ENCODE results near the gene KCNIP1.

DNA sequence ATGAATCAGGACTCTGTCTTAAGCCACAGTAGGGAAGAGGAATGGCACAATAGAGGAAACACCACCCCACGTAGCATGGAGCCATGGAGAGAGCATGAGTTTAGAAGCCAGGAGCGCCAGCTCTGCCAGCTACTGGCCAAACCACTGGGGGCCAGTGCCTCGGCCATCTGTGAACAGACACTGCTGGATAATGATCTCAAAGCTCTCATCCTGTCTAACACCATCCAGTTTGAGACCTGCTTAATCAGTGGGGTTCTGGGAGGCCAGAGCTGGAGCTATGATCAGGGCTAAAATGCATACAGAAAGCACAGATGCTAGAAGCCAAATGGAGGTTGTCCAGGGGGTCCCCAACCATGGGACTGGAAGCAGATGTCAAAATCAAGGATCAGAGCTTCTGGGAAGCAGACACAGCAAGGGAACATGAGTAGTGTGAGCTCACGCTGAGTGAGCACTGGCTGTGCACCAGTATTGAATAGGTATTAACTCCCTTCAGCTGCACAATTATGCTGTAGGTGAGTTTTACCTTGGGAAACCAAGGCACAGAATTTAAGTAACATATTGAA lies 92.7 kb downstream of the KCNIP1 start:
- TF ChIP-seq, protein P1, sequence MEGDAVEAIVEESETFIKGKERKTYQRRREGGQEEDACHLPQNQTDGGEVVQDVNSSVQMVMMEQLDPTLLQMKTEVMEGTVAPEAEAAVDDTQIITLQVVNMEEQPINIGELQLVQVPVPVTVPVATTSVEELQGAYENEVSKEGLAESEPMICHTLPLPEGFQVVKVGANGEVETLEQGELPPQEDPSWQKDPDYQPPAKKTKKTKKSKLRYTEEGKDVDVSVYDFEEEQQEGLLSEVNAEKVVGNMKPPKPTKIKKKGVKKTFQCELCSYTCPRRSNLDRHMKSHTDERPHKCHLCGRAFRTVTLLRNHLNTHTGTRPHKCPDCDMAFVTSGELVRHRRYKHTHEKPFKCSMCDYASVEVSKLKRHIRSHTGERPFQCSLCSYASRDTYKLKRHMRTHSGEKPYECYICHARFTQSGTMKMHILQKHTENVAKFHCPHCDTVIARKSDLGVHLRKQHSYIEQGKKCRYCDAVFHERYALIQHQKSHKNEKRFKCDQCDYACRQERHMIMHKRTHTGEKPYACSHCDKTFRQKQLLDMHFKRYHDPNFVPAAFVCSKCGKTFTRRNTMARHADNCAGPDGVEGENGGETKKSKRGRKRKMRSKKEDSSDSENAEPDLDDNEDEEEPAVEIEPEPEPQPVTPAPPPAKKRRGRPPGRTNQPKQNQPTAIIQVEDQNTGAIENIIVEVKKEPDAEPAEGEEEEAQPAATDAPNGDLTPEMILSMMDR (IDR thresholded peaks at IDR 0.05; ENCODE audit: low read depth, low read length): no peak
- TF ChIP-seq POLR2A (IDR thresholded peaks at IDR 0.05; ENCODE audit: extremely low read depth, insufficient read length): no peak
- TF ChIP-seq MYC (IDR thresholded peaks at IDR 0.05; ENCODE audit: low read depth, low read length): no peak

Measured in NB4 (cell line).